Chondrocyte (in vitro differentiated cells): ENCODE data around the gene FRS2. TPM values are rescaled to one million over a fixed set of nuclear protein-coding genes. Genes with fewer than 3 reads are reported as not detected.
"Not testable (repeated sequence)": the region's sequence is repeated elsewhere in the genome, so short reads cannot be mapped to it uniquely, and the experiment has no call there.

Experiments used
- DNase-seq: peaks from one replicate; pipeline ENCODE4 v3.0.0; 2021; ENCODE audit warnings: mixed read lengths, low spot score
- H3K27ac Mint-ChIP-seq: one replicate; pipeline ENCODE4 v1.8.0; 2021; ENCODE audit warnings: mild to moderate bottlenecking, moderate library complexity, mixed read lengths; ENCODE audit not compliant: unreplicated experiment
- H3K27me3 Mint-ChIP-seq: 2 replicates; pipeline ENCODE4 v1.8.0; 2021; ENCODE audit warnings: low read depth, mixed read lengths
- H3K36me3 Mint-ChIP-seq: 2 replicates; pipeline ENCODE4 v1.8.0; 2021; ENCODE audit warnings: low read depth, mixed read lengths
- H3K4me1 Mint-ChIP-seq: 2 replicates; pipeline ENCODE4 v1.8.0; 2021; ENCODE audit warnings: low read depth, mild to moderate bottlenecking, mixed read lengths
- H3K4me3 Mint-ChIP-seq: one replicate; pipeline ENCODE4 v1.8.0; 2021; ENCODE audit warnings: mild to moderate bottlenecking, moderate library complexity, mixed read lengths; ENCODE audit not compliant: unreplicated experiment
- H3K9me3 Mint-ChIP-seq: 2 replicates; pipeline ENCODE4 v1.8.0; 2021; ENCODE audit warnings: low read depth, mixed read lengths
- CTCF ChIP-seq: fragments of 200-600 bp; sonication (generic); IDR thresholded peaks from 2 replicates; pipeline ENCODE4 v1.5.0; 2021; ENCODE audit warnings: antibody characterized with exemption, mild to moderate bottlenecking, moderate library complexity
- total RNA-seq: library from RNA; stranded (reverse); gene quantifications from 3 replicates; pipeline ENCODE4 v1.2.1, GENCODE V29; 2021

The FRS2 gene
- total RNA-seq, 1 donor from 2014 or later = 46.9 TPM

- peaks cover 7% of the 10 kb centered on the region for H3K9me3 Mint-ChIP-seq
- H3K4me1 Mint-ChIP-seq = no peaks in the 10 kb centered on the region
- no peak for DNase-seq
- H3K36me3 Mint-ChIP-seq = peaks cover 38% of the 10 kb centered on the region
- no peak overlapping the region for H3K4me3 Mint-ChIP-seq
- TF ChIP-seq CTCF = peak; percentile 30
- no peak overlapping the region for H3K27ac Mint-ChIP-seq
- H3K27me3 Mint-ChIP-seq = no peaks in the 10 kb centered on the region
These were observed 132.8 kb downstream of the FRS2 start for GRCh38 chr12:69602954-69603353.

GRCh38 chr12:69603556-69603955 is 133.4 kb downstream of the FRS2 start:
- DNase-seq, H3K27ac Mint-ChIP-seq, H3K9me3 Mint-ChIP-seq, H3K4me3 Mint-ChIP-seq, H3K27me3 Mint-ChIP-seq, H3K4me1 Mint-ChIP-seq: not testable (repeated sequence)
- peaks cover 34% of the 10 kb centered on the region for H3K36me3 Mint-ChIP-seq

- H3K4me1 Mint-ChIP-seq, H3K9me3 Mint-ChIP-seq, H3K27me3 Mint-ChIP-seq, DNase-seq, H3K27ac Mint-ChIP-seq, H3K4me3 Mint-ChIP-seq: not testable (repeated sequence)
- peaks cover 32% of the 10 kb centered on the region for H3K36me3 Mint-ChIP-seq
These were observed 134.1 kb downstream of the FRS2 start for GRCh38 chr12:69604275-69604674.

- Mint-ChIP-seq H3K27ac (no peak overlapping the region), H3K27me3 (peaks cover 1% of the 10 kb centered on the region), H3K4me3 (no peak overlapping the region), H3K4me1 (no peaks in the 10 kb centered on the region), H3K9me3 (peaks cover 4% of the 10 kb centered on the region), H3K36me3 (peaks cover 4% of the 10 kb centered on the region)
- no peak for DNase-seq
- no peak for TF ChIP-seq CTCF
These were observed 137.9 kb downstream of the FRS2 start for GRCh38 chr12:69608114-69608513.

- Mint-ChIP-seq H3K27ac (no peak overlapping the region), H3K9me3 (no peaks in the 10 kb centered on the region), H3K36me3 (no peaks in the 10 kb centered on the region), H3K4me1 (no peaks in the 10 kb centered on the region), H3K4me3 (no peak overlapping the region), H3K27me3 (peaks cover 1% of the 10 kb centered on the region)
- no peak for TF ChIP-seq CTCF
- no peak for DNase-seq
These were observed 139.9 kb downstream of the FRS2 start for GRCh38 chr12:69610126-69610525.

GRCh38 chr12:69610729-69611128 is 140.5 kb downstream of the FRS2 start, which contains the start of gene LRRC10:
Gene LRRC10, minus strand, starts transcription at chr12:69610907. Its CDS starts 69 bp downstream, at chr12:69610838.
- no peaks in the 10 kb centered on the region for H3K4me1 Mint-ChIP-seq
- TF ChIP-seq CTCF = no peak
- no peaks in the 10 kb centered on the region for H3K36me3 Mint-ChIP-seq
- DNase-seq = no peak
- H3K9me3 Mint-ChIP-seq = no peaks in the 10 kb centered on the region
- no peak within 1 kb of the TSS for H3K4me3 Mint-ChIP-seq
- H3K27me3 Mint-ChIP-seq = peaks cover 2% of the 10 kb centered on the region
- no peak within 1 kb of the TSS for H3K27ac Mint-ChIP-seq
